ENCODE data around the gene SLC38A4.

- TF ChIP-seq EGR1 (IDR thresholded peaks at IDR 0.05) (no peak), REST (IDR thresholded peaks at IDR 0.05; ENCODE audit: low read depth) (no peak), CREB1 (IDR thresholded peaks at IDR 0.05; ENCODE audit: low read depth) (no peak), CEBPB (IDR thresholded peaks at IDR 0.05) (no peak), TAF1 (IDR thresholded peaks at IDR 0.05; ENCODE audit: low read depth) (no peak), FOXM1 (IDR thresholded peaks at IDR 0.05; ENCODE audit: borderline replicate concordance, low read depth) (no peak), ZBTB7A (IDR thresholded peaks at IDR 0.05; ENCODE audit: low read depth) (no peak), NFIC (IDR thresholded peaks at IDR 0.05) (no peak), RAD21 (IDR thresholded peaks at IDR 0.05; ENCODE audit: low read depth) (no peak), EP300 (IDR thresholded peaks at IDR 0.05; ENCODE audit: borderline replicate concordance) (no peak), TCF12 (IDR thresholded peaks at IDR 0.05; ENCODE audit: low read depth) (no peak), USF1 (IDR thresholded peaks at IDR 0.05) (no peak)
- TF ChIP-seq, protein P1, sequence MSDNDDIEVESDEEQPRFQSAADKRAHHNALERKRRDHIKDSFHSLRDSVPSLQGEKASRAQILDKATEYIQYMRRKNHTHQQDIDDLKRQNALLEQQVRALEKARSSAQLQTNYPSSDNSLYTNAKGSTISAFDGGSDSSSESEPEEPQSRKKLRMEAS (IDR thresholded peaks at IDR 0.05), result no peak
Measured at GRCh38 chr12:46725332-46725731, 100.5 kb downstream of the SLC38A4 start.

Data from Ishikawa (cell line).